Epithelial cell of proximal tubule (primary cell): ENCODE measurements around the gene GSE1. TPM values are rescaled to one million over a fixed set of nuclear protein-coding genes. Genes with fewer than 3 reads are reported as not detected.

ENCODE experiments used
- DNase-seq: peaks from one replicate; pipeline ENCODE4 v3.0.0-alpha.2; 2011; ENCODE audit warnings: low read depth
- H3K4me3 ChIP-seq: 2 replicates; pipeline ENCODE4 v1.5.1; 2011; ENCODE audit warnings: low read depth, mild to moderate bottlenecking, low read length
- CTCF ChIP-seq: conservative IDR thresholded peaks from 2 replicates; pipeline ENCODE4 v1.5.1; 2012; ENCODE audit warnings: low read depth, mild to moderate bottlenecking, low read length
- total RNA-seq: library from RNA; depleted of rRNA; stranded (reverse); fragments of >200 nt; gene quantifications from 2 replicates; pipeline ENCODE4 v1.2.3, GENCODE V29; 2015

The GSE1 gene
- total RNA-seq, 1 donor from 2014 or later = 41.9 TPM

GRCh38 chr16:85663891-85664321 lies 50.8 kb downstream of the GSE1 start:
- no peak overlapping the region for H3K4me3 ChIP-seq
- no peak for DNase-seq
- no peak for TF ChIP-seq CTCF

- H3K4me3 ChIP-seq = no peak overlapping the region
- no peak for TF ChIP-seq CTCF
- DNase-seq = no peak
Observed at GRCh38 chr16:85664580-85665372, 51.7 kb downstream of the GSE1 start.

- H3K4me3 ChIP-seq = no peak overlapping the region
- no peak for DNase-seq
- TF ChIP-seq CTCF = no peak
Observed at GRCh38 chr16:85665373-85665740, 52.2 kb downstream of the GSE1 start.

GRCh38 chr16:85665929-85666328 lies 52.8 kb downstream of the GSE1 start:
- TF ChIP-seq CTCF = no peak
- no peak for DNase-seq
- H3K4me3 ChIP-seq = no peak overlapping the region

GRCh38 chr16:85667261-85667660 lies 54.1 kb downstream of the GSE1 start:
- no peak overlapping the region for H3K4me3 ChIP-seq
- no peak for DNase-seq
- no peak for TF ChIP-seq CTCF

- no peak for TF ChIP-seq CTCF
- DNase-seq = no peak
Observed at GRCh38 chr16:85667841-85668413, 54.8 kb downstream of the GSE1 start.

More at GRCh38 chr16:85667841-85668413, 54.8 kb downstream of the GSE1 start:
- no peak overlapping the region for H3K4me3 ChIP-seq
